NCI-H2081 treated with DMSO at 0.1 percent for 48 hours (cell line): ENCODE data around the gene PEX10.
A peak's percentile ranks its signal among the peaks of the same experiment; 100 is the strongest.
"Not testable (repeated sequence)": the region's sequence is repeated elsewhere in the genome, so short reads cannot be mapped to it uniquely, and the experiment has no call there.

ENCODE experiments used
- DNase-seq: peaks from one replicate; lab custom pipeline; 2025; lab: John Stamatoyannopoulos, UW

PEX10 gene

GRCh38 chr1:2412395-2412772, at the start of gene PEX10:
PEX10 (minus strand) TSS chr1:2412564; CDS start chr1:2412502, 62 bp downstream.
- peak; percentile 45 for DNase-seq

DNA sequence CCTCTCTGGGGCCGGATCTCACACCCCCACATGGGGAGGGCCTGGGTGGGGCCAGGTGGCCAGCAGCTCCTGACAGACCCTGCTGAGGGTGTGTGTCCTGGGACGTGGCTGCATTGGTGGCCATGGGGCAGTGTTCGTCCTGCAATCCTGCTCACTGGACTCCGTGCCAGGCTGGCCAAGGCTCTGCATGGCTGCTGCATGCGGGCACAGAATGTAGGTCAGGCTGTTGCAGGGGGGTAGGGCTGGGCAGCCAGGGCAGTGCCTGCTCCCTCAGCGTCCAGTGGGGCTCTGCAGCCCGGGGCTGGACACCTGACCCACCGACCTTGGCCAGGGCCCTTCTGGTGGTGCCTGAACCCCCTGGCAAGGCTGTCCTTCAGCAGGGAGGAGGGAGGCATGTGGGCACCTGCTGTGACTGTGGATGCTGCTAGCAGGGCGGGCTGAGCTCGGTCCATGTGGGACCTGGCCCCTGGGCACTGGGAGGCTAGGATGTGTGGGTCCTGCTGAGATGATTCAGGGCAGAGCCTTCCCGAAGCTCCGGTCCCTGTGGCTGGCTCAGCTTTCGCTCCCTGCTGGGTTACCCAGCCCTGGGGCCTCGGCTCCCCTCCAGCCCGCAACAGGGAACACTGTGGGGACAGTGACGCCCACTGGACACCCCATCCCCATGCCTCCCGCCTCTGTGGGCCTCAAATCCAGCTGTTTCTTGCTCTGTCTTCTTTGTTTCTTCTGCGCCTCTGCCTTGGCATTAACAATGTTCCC, 48.8 kb upstream of the PEX10 start:
- no peak for DNase-seq

GRCh38 chr1:2460203-2460602, 47.8 kb upstream of the PEX10 start:
- DNase-seq = no peak

DNA sequence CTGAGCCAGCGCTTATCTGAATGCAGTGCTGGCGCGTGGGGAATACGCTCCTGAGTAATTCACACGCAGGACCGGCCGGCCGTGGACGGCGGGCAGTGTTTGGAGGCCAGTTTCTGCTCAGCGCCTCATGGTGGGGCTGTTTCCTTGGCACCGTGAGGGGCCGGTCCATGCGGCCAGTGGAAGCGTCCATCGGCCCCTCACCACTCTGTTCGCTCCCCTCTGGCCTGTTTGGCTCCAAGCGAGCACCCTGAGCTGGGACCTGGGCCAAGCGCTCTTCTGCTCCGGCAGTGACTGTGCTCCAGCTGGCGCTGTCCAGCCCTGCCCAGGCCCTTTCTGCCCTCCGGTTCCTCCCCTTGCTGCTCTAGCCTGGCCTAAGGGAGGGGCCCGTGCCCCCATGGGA, 47.4 kb upstream of the PEX10 start:
- no peak for DNase-seq

DNA sequence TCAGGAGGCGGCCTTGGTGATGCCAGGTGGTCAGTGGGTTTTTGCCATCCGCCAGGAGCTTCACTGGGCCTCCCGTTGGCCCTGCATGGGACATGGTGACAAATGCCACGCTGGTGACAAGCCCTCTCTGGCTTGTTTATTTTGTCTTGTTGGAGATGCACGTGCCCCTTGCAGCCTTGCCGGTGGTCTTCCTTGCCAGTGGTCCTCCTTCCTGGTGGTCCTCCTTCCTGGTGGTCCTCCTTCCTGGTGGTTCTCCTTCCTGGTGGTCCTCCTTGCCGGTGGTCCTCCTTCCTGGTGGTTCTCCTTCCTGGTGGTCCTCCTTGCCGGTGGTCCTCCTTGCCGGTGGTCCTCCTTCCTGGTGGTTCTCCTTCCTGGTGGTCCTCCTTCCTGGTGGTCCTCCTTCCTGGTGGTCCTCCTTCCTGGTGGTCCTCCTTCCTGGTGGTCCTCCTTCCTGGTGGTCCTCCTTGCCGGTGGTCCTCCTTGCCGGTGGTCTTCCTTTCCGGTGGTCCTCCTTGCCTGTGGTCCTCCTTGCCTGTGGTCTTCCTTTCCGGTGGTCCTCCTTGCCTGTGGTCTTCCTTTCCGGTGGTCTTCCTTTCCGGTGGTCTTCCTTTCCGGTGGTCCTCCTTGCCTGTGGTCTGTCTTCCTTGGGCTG, 46.9 kb upstream of the PEX10 start:
- DNase-seq = not testable (repeated sequence)

DNA sequence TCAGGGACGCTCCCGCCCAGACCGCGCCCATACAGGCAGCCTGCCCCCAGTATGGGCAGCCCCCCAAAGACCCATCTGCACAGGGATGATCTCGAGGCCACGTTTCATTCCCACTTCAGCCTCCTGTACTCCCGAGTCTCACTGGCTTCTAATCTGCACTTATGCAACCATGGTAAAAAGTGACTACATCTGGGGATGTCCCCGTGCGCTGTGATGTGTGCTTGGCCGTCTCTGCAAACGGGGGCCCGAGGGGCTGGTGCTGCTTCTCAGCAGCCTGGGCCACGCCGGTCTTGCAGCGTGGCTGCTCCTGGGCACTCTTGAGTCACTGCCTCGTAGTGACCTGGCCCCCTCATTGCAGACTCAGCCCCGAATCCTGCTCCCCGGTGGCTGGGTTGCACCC, 46.3 kb upstream of the PEX10 start:
- no peak for DNase-seq

- no peak for DNase-seq
These were observed 45.1 kb upstream of the PEX10 start for GRCh38 chr1:2457444-2457843.

DNA sequence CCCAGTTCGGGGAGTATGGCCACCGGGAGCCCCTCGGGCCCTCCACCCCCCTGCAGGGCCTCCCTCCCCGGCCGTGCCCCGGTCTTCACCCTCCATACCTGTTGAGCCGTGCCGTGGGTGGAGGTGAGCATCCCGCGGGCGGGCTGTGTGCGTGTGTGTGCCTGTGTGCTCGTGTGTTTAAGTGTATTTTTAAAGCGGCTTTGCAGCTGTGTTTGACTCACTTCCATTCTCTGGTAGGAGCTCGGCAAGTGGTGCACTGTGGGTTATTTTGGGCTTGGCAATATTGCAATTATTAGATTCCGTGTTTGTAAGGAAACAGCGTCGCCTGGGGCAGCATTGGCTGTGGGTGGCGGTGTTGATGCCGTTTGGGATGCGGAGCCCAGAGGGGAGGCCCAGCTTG, 43.4 kb upstream of the PEX10 start:
- no peak for DNase-seq

DNA sequence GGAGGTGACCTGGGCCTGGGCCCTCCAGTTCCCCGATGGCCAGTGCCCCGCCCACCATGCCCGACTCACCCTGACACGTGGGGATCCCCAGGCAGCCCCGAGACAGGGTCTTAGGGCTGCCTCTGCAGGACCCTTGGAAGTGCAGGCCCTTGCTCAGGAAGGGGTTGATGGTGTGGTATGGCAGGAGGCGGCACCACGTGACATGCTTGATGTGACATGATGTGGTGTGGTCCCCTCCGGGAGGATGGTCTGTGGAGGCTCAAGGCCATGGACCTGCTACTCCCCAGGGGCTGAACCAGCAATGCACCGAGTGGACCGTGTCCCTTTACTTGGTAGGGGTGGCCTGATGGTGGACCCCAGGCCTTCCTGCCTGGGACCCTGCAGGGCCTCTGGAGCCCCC, 41.9 kb upstream of the PEX10 start:
- DNase-seq = no peak

DNA sequence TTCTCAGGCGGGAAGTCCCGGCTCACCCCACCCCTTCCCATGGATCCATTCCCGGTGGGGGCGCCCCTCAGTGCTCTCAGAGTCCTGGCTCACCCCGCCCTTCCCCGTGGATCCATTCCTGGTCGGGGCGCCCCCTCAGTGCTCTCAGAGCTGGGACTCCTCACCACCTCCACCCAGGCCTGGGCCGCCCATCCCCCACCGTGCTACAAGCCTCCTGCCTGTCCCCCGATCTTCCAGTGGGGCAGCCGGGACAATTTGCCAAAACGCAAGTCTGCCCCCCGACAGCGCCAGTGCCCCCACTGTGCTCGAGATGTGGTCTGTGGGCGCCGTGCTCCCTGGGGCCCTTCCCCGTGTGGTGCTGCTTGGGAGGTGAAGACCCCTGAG, 40.6 kb upstream of the PEX10 start:
- no peak for DNase-seq

- DNase-seq = no peak
These were observed 40.0 kb upstream of the PEX10 start for GRCh38 chr1:2452201-2452931.

- DNase-seq = no peak
These were observed 39.4 kb upstream of the PEX10 start for GRCh38 chr1:2451741-2452140.

DNA sequence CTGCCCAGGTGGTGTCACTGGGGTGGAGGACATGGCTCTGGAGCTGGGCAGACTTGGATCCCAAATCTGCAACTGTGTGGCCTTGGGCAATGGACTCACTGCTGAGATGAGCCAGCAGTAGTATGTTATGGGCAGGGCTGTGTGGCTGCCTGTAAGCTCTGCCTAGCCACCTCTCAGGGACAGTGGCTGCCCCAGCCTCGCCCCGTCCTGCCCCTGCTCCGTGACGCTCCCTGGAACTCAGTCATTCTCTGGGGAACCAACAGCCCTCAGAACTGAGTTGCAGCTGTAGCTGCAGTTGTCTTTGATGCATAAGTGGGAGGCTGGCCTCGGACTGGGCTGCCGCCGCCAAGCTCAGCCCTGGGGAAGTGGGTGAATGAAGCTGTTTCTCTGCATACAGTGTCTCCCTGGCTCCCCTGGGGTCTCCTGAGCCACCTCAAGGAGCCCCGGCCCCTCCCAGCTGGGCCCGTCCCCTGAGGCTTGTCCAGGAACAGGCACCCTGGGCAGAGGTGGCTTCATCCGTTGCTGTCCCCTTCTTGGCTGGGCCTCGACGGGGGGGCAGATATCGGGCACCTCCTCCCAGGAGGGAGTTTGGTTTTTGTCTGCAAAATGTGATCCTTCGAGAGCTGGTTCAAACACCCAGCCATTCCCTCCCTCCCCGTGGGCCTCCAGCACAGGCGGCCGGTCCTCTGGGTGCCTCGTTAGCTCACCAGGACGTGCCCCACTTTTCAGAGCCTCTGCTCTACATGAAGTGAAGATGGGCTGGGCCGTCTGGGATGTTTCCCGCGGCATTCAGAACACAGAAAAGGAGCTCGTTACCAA, 37.5 kb upstream of the PEX10 start:
- DNase-seq = no peak

GRCh38 chr1:2448098-2448445, 35.7 kb upstream of the PEX10 start:
- DNase-seq = no peak

GRCh38 chr1:2447276-2448097, 35.1 kb upstream of the PEX10 start:
- no peak for DNase-seq

- no peak for DNase-seq
These were observed 34.5 kb upstream of the PEX10 start for GRCh38 chr1:2446861-2447260.

DNA sequence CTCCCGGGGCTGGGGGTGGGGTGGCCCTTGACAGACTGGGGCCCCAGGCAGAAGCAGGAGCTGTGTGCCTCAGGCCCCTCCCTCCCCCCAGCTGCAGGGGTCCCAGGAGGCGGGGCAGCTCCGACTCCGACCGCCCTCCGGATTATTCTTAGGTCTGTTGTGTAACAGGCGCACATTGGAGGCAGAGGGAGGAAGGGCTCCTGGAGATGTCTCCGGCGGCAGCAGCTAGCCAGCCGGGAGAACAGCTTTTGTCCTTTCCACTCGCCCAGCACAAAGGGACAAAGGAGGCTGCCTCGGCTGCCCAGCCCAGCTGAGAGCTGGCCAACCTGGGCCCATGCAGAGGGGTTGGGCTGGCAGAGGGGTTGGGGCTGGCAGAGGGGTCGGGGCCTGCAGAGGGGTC, 34.0 kb upstream of the PEX10 start:
- no peak for DNase-seq

- DNase-seq = no peak
These were observed 33.5 kb upstream of the PEX10 start for GRCh38 chr1:2445823-2446215.

DNA sequence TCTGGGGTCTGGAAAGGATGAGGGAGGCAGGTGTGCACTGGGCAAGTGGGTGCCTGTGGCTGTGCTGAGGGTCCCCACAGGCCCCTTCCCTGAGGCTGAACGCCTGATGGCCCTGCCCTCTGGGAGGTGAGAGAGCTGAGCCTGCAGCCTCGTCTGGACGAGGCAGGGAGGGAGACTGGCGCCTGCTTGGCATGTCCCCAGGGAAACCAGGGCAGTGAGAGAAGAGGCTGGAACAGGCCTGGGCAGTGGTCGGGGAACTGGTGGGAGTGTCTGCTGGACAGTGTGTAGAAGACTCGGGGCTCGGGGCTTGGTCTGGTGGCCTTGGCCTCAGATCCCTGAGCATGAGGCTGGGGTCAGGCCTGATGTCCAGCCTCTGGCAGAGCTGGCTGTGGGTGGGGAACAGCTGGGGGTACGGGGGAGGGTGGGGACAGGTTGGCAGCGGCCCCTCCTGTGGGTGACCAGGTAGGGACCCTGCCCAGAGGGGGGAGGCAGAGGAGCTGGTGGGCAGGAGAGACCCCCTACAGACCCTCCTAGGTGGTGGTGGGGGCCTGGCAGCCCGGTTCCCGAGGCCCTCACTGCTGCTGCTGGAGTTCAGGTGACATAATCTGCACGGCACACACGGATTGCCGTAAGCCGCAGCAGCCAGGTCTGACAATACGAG, 32.9 kb upstream of the PEX10 start:
- DNase-seq = no peak

DNA sequence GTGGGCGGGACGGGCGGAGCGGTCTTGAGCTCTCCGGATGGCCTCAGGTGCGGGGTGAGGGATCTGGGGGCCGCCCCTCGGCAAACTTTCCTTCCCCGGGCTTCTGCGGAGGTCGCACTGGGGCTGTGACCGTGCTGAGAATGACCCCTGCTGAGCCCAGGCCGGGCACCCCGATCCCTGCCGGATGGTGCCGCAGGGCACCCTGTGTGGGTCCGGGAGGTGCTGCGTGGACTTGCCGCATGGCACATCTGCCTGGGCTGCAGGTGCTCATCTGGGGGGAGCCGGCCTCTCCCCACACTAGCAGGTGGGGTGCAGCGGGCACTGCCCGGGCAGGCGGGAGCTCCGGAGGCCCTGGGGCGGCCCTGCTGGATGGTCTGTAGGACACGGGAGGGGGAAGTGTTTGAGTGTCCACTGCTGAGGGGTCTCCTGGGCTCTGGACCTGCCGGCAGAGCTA, 31.8 kb upstream of the PEX10 start:
- DNase-seq = no peak
